ENCODE results near the gene AKNAD1. TPM values are rescaled to one million over a fixed set of nuclear protein-coding genes. Genes with fewer than 3 reads are reported as not detected.

Gene AKNAD1
- total RNA-seq, 2 experiments from 2014 or later = not detected

DNA sequence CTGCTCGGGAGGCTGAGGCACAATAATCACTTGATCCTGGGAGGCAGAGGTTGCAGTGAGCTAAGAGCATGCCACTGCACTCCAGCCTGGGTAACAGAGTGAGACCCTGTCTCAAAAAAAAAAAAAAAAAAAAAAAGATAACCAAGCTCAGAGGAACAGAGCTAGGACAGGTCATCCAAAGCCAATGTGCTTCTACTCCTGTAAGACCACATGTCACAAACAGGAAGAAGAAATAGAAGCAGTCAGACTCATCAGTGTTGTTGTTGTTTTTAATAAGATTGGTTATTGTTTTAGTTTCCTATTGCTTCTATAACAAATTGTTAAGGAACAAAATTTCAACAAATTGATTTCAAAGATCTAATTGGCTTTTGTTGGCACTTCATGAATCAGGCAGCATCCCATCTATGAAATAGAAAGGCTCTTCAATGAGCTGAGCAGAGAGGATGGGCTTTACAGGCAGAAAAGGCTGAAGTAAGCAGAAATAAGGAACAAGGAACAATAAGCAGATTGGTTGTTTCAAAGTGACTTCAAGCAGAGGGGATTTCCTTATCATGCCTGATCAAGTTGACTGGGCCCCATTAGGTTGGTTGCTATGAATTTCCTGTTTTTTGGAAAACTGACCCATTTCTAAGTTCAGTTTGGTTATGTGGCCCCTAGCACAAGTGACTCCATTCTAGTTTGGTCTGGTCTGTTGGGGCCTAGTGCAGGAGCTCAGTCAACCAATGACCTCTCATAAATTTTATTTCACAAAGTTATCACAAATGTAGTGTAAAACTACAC, 6.0 kb upstream of the AKNAD1 start:
- no peak overlapping the region for H3K27ac ChIP-seq (ENCODE audit: low read depth, low read length, poor library complexity, severe bottlenecking)
- ChIA-PET CTCF (ENCODE audit: unreplicated experiment) (no interaction called here), POLR2A (interaction anchor here (0.5 to 1.0 kb wide), 6 partner anchors 9 to 172 kb away, joined by 3 to 5 read pairs (median 4); no protein-coding TSS in a partner anchor)
- BruUV-seq (replicated peaks) = no TSS peak
- peak overlapping the region; percentile 96 for H2AFZ ChIP-seq (ENCODE audit: low read length)
- TF ChIP-seq, protein P1, sequence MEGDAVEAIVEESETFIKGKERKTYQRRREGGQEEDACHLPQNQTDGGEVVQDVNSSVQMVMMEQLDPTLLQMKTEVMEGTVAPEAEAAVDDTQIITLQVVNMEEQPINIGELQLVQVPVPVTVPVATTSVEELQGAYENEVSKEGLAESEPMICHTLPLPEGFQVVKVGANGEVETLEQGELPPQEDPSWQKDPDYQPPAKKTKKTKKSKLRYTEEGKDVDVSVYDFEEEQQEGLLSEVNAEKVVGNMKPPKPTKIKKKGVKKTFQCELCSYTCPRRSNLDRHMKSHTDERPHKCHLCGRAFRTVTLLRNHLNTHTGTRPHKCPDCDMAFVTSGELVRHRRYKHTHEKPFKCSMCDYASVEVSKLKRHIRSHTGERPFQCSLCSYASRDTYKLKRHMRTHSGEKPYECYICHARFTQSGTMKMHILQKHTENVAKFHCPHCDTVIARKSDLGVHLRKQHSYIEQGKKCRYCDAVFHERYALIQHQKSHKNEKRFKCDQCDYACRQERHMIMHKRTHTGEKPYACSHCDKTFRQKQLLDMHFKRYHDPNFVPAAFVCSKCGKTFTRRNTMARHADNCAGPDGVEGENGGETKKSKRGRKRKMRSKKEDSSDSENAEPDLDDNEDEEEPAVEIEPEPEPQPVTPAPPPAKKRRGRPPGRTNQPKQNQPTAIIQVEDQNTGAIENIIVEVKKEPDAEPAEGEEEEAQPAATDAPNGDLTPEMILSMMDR (conservative IDR thresholded peaks at IDR 0.05; ENCODE audit: low read length) = no peak
- TF ChIP-seq EZH2phosphoT487 (IDR thresholded peaks at IDR 0.05; ENCODE audit: borderline replicate concordance, low read depth, low read length) = no peak
- peaks cover 10% of the 10 kb centered on the region for H3K4me1 ChIP-seq (ENCODE audit: insufficient read depth, low read length, poor library complexity, severe bottlenecking)
- intact Hi-C loops (cut with micrococcal nuclease; ENCODE audit: unreplicated experiment) = no loop called here
- H3K9me2 ChIP-seq (ENCODE audit: insufficient read depth, low read length) = no peaks in the 10 kb centered on the region
- H3K9me3 ChIP-seq (ENCODE audit: low read length) = no peaks in the 10 kb centered on the region
- no peak overlapping the region; the same call in 1 of the 2 replicates for H3K4me2 ChIP-seq (ENCODE audit: low read length)
- H4K20me1 ChIP-seq (ENCODE audit: insufficient read depth, low read length) = no peaks in the 10 kb centered on the region
- peak; percentile 16 for DNase-seq (ENCODE audit: low spot score)
- no peaks in the 10 kb centered on the region for H3K79me2 ChIP-seq (ENCODE audit: insufficient read depth, low read depth, low read length)
- no peaks in the 10 kb centered on the region for H3K36me3 ChIP-seq (ENCODE audit: insufficient read depth, low read length)
- no peak overlapping the region for H3K4me3 ChIP-seq (ENCODE audit: low read depth, low read length, poor library complexity, severe bottlenecking)

DNA sequence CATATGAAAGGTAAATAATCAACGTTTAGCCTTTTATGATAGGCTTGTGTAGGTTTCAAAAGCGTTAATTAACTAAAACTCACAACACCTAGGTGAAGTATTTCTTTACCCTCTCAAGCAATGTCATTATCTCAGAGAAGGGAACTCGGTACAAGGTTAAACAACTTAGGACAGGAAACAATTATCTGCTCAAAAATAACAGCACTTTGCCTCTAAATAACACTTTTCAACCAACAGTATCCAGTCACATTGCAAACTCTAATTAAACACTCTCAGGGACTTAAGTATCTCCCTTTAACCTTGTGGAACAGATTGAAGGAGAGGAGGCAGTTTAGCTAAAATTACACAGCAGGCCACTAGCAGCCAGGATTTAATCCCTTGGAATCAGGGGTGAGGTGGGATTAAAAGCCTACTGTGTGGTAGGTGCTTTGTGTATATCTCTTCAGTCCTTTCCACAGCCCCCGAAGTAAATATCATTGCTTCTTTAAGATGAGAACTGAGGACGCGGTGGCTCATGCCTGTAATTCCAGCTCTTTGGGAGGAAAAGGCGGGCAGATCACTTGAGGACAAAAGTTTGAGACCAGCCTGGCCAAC, 5.2 kb upstream of the AKNAD1 start:
- CTCF ChIA-PET (ENCODE audit: unreplicated experiment) = no interaction called here
- Histone ChIP-seq H2AFZ (ENCODE audit: low read length) (no peak overlapping the region), H3K9me3 (ENCODE audit: low read length) (no peaks in the 10 kb centered on the region), H3K4me1 (ENCODE audit: insufficient read depth, low read length, poor library complexity, severe bottlenecking) (peaks cover 10% of the 10 kb centered on the region), H3K9me2 (ENCODE audit: insufficient read depth, low read length) (no peaks in the 10 kb centered on the region), H3K79me2 (ENCODE audit: insufficient read depth, low read depth, low read length) (no peaks in the 10 kb centered on the region), H4K20me1 (ENCODE audit: insufficient read depth, low read length) (no peaks in the 10 kb centered on the region), H3K36me3 (ENCODE audit: insufficient read depth, low read length) (no peaks in the 10 kb centered on the region), H3K4me3 (ENCODE audit: low read depth, low read length, poor library complexity, severe bottlenecking) (no peak overlapping the region), H3K4me2 (ENCODE audit: low read length) (no peak overlapping the region), H3K27ac (ENCODE audit: low read depth, low read length, poor library complexity, severe bottlenecking) (no peak overlapping the region)
- intact Hi-C loops (cut with micrococcal nuclease; ENCODE audit: unreplicated experiment) = no loop called here
- POLR2A ChIA-PET = interaction anchor here (0.6 to 1.0 kb wide), 4 partner anchors 10 to 171 kb away, joined by 3 to 5 read pairs (median 4); no protein-coding TSS in a partner anchor
- BruUV-seq (replicated peaks) = no TSS peak
- TF ChIP-seq, protein P1 (conservative IDR thresholded peaks at IDR 0.05; ENCODE audit: low read length) = no peak
- TF ChIP-seq EZH2phosphoT487 (IDR thresholded peaks at IDR 0.05; ENCODE audit: borderline replicate concordance, low read depth, low read length) = no peak
- no peak for DNase-seq (ENCODE audit: low spot score)

DNA sequence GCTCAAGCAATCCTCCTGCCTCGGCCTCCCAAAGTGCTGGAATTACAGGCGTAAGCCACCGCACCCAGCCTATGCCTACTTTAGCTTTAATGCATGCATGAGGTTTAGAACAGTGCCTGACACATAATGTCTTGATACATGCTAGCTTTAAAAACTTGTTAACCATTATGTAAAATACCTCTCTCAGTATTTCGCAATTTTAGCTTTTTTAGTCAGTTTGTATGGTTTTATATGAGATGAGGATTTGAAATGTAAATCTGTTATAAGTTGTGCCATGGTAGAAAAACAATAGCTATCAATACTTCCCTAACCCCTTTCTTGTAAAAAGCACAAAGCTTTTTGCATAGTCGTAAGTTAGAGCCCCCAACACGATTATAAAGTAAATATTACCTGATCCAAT, 4.7 kb upstream of the AKNAD1 start:
- no peaks in the 10 kb centered on the region for H3K79me2 ChIP-seq (ENCODE audit: insufficient read depth, low read depth, low read length)
- ChIA-PET POLR2A (no interaction called here), CTCF (ENCODE audit: unreplicated experiment) (no interaction called here)

More for the DNA sequence above, 4.7 kb upstream of the AKNAD1 start:
- Histone ChIP-seq H3K9me3 (ENCODE audit: low read length) (no peaks in the 10 kb centered on the region), H3K27ac (ENCODE audit: low read depth, low read length, poor library complexity, severe bottlenecking) (no peak overlapping the region), H3K4me2 (ENCODE audit: low read length) (no peak overlapping the region), H4K20me1 (ENCODE audit: insufficient read depth, low read length) (no peaks in the 10 kb centered on the region), H3K4me3 (ENCODE audit: low read depth, low read length, poor library complexity, severe bottlenecking) (no peak overlapping the region), H2AFZ (ENCODE audit: low read length) (no peak overlapping the region), H3K9me2 (ENCODE audit: insufficient read depth, low read length) (no peaks in the 10 kb centered on the region), H3K4me1 (ENCODE audit: insufficient read depth, low read length, poor library complexity, severe bottlenecking) (peaks cover 10% of the 10 kb centered on the region), H3K36me3 (ENCODE audit: insufficient read depth, low read length) (no peaks in the 10 kb centered on the region)
- TF ChIP-seq EZH2phosphoT487 (IDR thresholded peaks at IDR 0.05; ENCODE audit: borderline replicate concordance, low read depth, low read length) = no peak
- TF ChIP-seq, protein P1 (conservative IDR thresholded peaks at IDR 0.05; ENCODE audit: low read length) = no peak
- intact Hi-C loops (cut with micrococcal nuclease; ENCODE audit: unreplicated experiment) = no loop called here
- BruUV-seq (replicated peaks) = no TSS peak
- DNase-seq (ENCODE audit: low spot score) = no peak
